GM23248 (cell line): ENCODE measurements around the gene NFIC.

ENCODE experiments used
- EZH2 ChIP-seq: fragments of 200-600 bp; sonication (generic); IDR thresholded peaks from 2 replicates; pipeline ENCODE4 v1.6.1; 2018; ENCODE audit warnings: antibody characterized with exemption, mild to moderate bottlenecking; ENCODE audit not compliant: insufficient read depth, poor library complexity, severe bottlenecking
- EZH2phosphoT487 ChIP-seq: fragments of 200-600 bp; sonication (generic); IDR thresholded peaks from 2 replicates; pipeline ENCODE4 v1.6.1; 2018; ENCODE audit warnings: antibody characterized with exemption, moderate library complexity, mild to moderate bottlenecking, low read depth; ENCODE audit not compliant: insufficient read depth

GRCh38 chr19:3474614-3475013 is 108.2 kb downstream of the NFIC start:
- TF ChIP-seq EZH2: no peak
- no peak for TF ChIP-seq EZH2phosphoT487
